GM19043 (cell line): ENCODE measurements around the gene MAD2L1.
A peak's percentile ranks its signal among the peaks of the same experiment; 100 is the strongest.

Experiments
- ATAC-seq: cut with Tn5 transposase; IDR thresholded peaks from one replicate; pipeline ENCODE4 v1.9.1; 2021; ENCODE audit warnings: low read depth; ENCODE audit not compliant: unreplicated experiment

Gene MAD2L1

GRCh38 chr4:120062663-120063195 is 3.9 kb downstream of the MAD2L1 start:
- no peak for ATAC-seq

- ATAC-seq = no peak
Measured at GRCh38 chr4:120059036-120059435, 7.6 kb downstream of the MAD2L1 start.

GRCh38 chr4:120057416-120057815 is 9.2 kb downstream of the MAD2L1 start:
- no peak for ATAC-seq

- ATAC-seq = no peak
Measured at GRCh38 chr4:120056246-120056645, 10.4 kb downstream of the MAD2L1 start.

GRCh38 chr4:120055795-120056194 is 10.9 kb downstream of the MAD2L1 start:
- ATAC-seq = no peak

- no peak for ATAC-seq
Measured at GRCh38 chr4:120055162-120055561, 11.5 kb downstream of the MAD2L1 start.

GRCh38 chr4:120053911-120054310 is 12.7 kb downstream of the MAD2L1 start:
- peak; percentile 55 for ATAC-seq

GRCh38 chr4:120052856-120053255 is 13.8 kb downstream of the MAD2L1 start:
- ATAC-seq = no peak

- ATAC-seq = no peak
Measured at GRCh38 chr4:120051253-120051652, 15.4 kb downstream of the MAD2L1 start.

- ATAC-seq = peak; percentile 83
Measured at GRCh38 chr4:120049732-120050494, 16.7 kb downstream of the MAD2L1 start.

- no peak for ATAC-seq
Measured at GRCh38 chr4:120043828-120044227, 22.8 kb downstream of the MAD2L1 start.

- no peak for ATAC-seq
Measured at GRCh38 chr4:120037411-120037810, 29.2 kb downstream of the MAD2L1 start.

GRCh38 chr4:120034913-120035312 is 31.7 kb downstream of the MAD2L1 start:
- ATAC-seq = no peak

GRCh38 chr4:120026853-120027252 is 39.8 kb downstream of the MAD2L1 start:
- no peak for ATAC-seq

GRCh38 chr4:120025516-120025915 is 41.1 kb downstream of the MAD2L1 start:
- ATAC-seq = no peak

- ATAC-seq = no peak
Measured at GRCh38 chr4:120018786-120019185, 47.9 kb downstream of the MAD2L1 start.

- ATAC-seq = no peak
Measured at GRCh38 chr4:120017939-120018692, 48.5 kb downstream of the MAD2L1 start.

GRCh38 chr4:120011725-120012124 is 54.9 kb downstream of the MAD2L1 start:
- no peak for ATAC-seq

- ATAC-seq = no peak
Measured at GRCh38 chr4:120010646-120011045, 56.0 kb downstream of the MAD2L1 start.

- no peak for ATAC-seq
Measured at GRCh38 chr4:120009731-120010130, 56.9 kb downstream of the MAD2L1 start.

GRCh38 chr4:120008957-120009356 is 57.7 kb downstream of the MAD2L1 start:
- ATAC-seq = no peak
